ENCODE results near the gene SORT1. TPM values are rescaled to one million over a fixed set of nuclear protein-coding genes. Genes with fewer than 3 reads are reported as not detected.

The SORT1 gene
- total and polyA plus RNA-seq, 2 of the 13 experiments (the other 11 are each of a cell fraction or from before 2014, with no cell fraction given): 32.4 to 93.0 TPM

DNA sequence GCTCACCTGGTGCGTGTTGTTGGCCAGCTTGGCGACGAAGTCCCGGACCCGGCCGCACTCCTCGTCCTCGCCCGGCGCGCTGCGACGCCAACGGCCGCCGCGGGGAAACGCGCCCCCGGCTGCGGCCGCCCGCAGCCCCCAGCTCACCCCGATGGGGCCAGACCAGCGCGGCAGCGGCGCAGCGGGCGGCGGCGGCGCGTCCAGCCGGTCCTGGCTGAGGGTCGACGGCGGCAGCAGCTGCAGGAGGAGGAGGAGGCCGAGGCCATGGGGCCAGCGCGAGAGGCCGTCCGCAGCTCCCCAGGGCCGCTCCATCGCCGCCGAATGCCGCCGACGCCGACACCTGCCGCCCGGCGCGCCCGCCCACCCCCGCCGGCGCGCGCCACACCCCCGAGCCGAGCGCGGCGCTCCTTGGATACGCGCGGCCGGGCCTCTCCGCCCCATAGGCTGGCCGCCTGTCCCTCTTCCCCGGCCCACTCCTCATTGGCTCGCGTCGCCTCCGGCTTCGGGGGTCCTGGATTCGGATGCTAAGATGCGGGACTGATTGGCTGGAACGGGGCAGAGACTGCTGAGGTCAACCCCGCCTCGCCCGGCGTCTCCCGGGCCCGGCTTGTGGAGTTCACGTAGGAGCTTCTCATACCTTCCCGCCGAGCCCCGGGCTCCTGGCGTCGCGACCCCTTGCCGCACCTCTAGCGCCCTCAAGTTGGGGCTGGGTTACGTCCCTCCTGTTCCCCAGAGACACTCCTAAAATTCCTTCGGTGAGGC lies at the start of gene SORT1 (continued):
- TF ChIP-seq RBM22 (optimal IDR thresholded peaks at IDR 0.05; ENCODE audit: low read length) (no peak), ZNF746 (CRISPR knock-in tag; IDR thresholded peaks at IDR 0.05) (no peak), U2AF2 (IDR thresholded peaks at IDR 0.05; ENCODE audit: low read depth, low read length) (no peak), KAT8 (CRISPR knock-in tag; IDR thresholded peaks at IDR 0.05) (peak; percentile 69), ZNF501 (CRISPR knock-in tag; IDR thresholded peaks at IDR 0.05) (peak; percentile 78; the same call in 1 of the 2 replicates), ZNF7 (CRISPR knock-in tag; IDR thresholded peaks at IDR 0.05) (no peak), MLXIP (CRISPR knock-in tag; IDR thresholded peaks at IDR 0.05; ENCODE audit: borderline replicate concordance) (no peak), TCF7L2 (IDR thresholded peaks at IDR 0.05; ENCODE audit: low read depth, low read length) (no peak), GABPA (IDR thresholded peaks at IDR 0.05; ENCODE audit: low read depth, low read length) (no peak), GABPA (CRISPR knock-in tag; IDR thresholded peaks at IDR 0.05; ENCODE audit: low read depth) (peak; percentile 39; the same call in 1 of the 2 replicates), ZBTB2 (CRISPR knock-in tag; IDR thresholded peaks at IDR 0.05; ENCODE audit: low read depth) (no peak; the same call in 1 of the 2 replicates), ATF5 (CRISPR knock-in tag; IDR thresholded peaks at IDR 0.05; ENCODE audit: low read depth) (no peak), ZNF354B (CRISPR knock-in tag; IDR thresholded peaks at IDR 0.05) (no peak), ZBTB38 (CRISPR knock-in tag; IDR thresholded peaks at IDR 0.05) (peak; percentile 13; the same call in 1 of the 2 replicates), NPAS2 (CRISPR knock-in tag; IDR thresholded peaks at IDR 0.05; ENCODE audit: borderline replicate concordance) (no peak), MEF2D (CRISPR knock-in tag; IDR thresholded peaks at IDR 0.05) (no peak), PRDM4 (CRISPR knock-in tag; IDR thresholded peaks at IDR 0.05; ENCODE audit: borderline replicate concordance) (no peak), SP2 (CRISPR knock-in tag; IDR thresholded peaks at IDR 0.05) (peak; percentile 92), KMT2A (CRISPR knock-in tag; IDR thresholded peaks at IDR 0.05) (peak; percentile 56), PHF8 (CRISPR knock-in tag; IDR thresholded peaks at IDR 0.05) (peak; percentile 52; the same call in 1 of the 2 replicates)
- TF ChIP-seq, protein P1, sequence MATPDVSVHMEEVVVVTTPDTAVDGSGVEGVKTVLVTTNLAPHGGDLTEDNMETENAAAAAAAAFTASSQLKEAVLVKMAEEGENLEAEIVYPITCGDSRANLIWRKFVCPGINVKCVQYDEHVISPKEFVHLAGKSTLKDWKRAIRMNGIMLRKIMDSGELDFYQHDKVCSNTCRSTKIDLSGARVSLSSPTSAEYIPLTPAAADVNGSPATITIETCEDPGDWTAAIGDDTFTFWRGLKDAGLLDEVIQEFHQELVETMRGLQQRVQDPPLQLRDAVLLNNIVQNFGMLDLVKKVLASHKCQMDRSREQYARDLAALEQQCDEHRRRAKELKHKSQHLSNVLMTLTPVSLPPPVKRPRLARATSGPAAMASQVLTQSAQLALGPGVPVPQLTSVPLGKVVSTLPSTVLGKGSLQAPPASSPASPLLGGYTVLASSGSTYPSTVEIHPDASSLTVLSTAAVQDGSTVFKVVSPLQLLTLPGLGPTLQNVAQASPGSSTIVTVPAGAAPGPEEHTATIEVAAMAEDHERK (CRISPR knock-in tag; IDR thresholded peaks at IDR 0.05; ENCODE audit: low read depth): 0 out of 2 replicates have a peak, but pooled peaks have one; percentile 16
